ENCODE measurements around the gene SLC7A1. TPM values are rescaled to one million over a fixed set of nuclear protein-coding genes. Genes with fewer than 3 reads are reported as not detected.

SLC7A1 gene
- polyA plus RNA-seq, 10 donors = 8.1 to 16.6 (median 9.7) TPM

GRCh38 chr13:29532821-29533220 lies 62.7 kb downstream of the SLC7A1 start:
- peak in 1 of 3 donors; percentile 43 for DNase-seq

DNA sequence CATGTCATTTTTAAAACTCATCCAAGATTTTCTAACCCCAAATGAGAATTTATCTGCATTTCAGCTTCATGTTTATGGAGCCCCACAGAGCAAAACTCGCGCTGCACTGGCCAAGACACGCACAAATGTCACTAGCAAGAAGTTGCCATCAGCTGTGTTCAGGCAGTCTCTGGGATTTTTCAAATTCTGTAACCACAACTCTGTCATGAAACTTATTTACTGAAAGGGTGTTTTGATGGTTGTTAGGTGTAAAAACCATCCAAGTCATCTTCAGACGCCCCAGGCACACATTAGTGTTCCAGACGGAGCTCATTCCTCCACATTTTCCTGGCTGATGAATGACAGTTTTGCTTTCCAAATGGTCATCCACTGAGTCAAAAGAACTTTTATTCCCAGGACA lies 63.4 kb downstream of the SLC7A1 start:
- peak; percentile 53 to 87 (median 80) for DNase-seq

DNA sequence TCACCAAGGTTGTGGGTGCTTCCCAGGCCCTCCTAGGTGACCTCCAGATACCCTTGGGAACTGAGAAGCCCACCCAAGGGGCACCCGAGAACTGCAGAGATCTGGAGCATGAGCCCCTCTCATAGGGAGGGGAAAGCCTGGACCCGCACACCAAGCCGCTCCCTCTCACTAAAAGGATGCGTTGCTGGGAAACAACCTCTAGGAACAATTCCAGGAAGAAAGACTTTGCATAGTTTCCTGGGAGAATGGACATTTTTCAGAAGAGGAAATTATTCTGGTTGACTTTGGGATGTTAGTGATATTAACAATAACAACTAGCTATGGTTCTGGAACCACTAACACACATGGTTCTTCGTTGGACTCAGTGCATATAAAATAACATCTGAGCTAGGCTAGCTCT lies 64.6 kb downstream of the SLC7A1 start:
- peak in 2 of 3 donors; percentile 59 to 60 for DNase-seq

GRCh38 chr13:29529754-29530153 lies 65.7 kb downstream of the SLC7A1 start:
- DNase-seq = no peak

- no peak for DNase-seq
Measured at GRCh38 chr13:29527916-29528315, 67.6 kb downstream of the SLC7A1 start.

GRCh38 chr13:29527511-29527910 lies 68.0 kb downstream of the SLC7A1 start:
- DNase-seq = no peak

GRCh38 chr13:29526741-29527140 lies 68.7 kb downstream of the SLC7A1 start:
- no peak for DNase-seq

GRCh38 chr13:29525757-29526156 lies 69.7 kb downstream of the SLC7A1 start:
- DNase-seq = no peak

DNA sequence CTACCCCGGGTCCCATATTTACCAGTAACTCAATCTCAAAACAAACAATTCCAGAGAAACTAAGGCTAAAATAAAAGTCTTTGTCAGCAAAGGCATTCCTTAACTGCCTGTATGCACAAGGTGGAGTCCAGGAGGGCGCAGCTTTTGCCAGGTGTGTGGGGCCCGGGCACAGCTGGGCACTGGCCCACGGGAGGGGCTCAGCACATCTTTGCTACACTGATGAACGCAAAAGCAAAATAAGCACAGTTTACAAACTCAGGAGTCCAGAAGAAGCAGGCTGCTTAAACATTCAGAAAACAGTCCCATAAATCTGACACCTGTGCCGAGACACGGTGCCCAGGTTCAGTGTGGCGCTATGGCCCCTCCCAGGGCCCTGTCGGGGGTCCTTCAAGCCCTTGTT lies 70.8 kb downstream of the SLC7A1 start:
- no peak for DNase-seq

DNA sequence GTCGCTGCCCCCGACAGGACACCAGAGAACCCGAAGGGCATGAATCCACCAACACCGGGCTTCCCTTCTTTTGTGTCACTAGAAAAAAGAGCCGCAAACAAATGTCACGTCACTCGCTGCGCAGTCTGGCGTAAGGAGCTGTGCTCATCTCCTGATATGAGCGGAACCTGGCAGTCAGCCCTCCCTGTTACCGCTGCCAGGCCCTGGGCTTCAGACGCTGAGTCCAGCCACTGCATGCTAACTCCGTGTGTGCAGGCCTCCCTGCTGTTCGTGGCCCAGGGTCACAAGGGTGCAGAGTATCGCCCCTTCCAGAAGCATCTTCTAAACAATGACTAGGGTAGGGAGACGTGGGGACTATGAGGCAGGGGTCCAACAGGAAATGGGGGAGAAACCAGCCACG lies 71.3 kb downstream of the SLC7A1 start:
- DNase-seq = no peak

- peak; percentile 51 to 72 (median 55) for DNase-seq
Measured at GRCh38 chr13:29523199-29523961, 72.1 kb downstream of the SLC7A1 start.

GRCh38 chr13:29522044-29522685 lies 73.3 kb downstream of the SLC7A1 start:
- DNase-seq = peak in 1 of 3 donors; percentile 93

- no peak for DNase-seq
Measured at GRCh38 chr13:29521336-29521735, 74.2 kb downstream of the SLC7A1 start.

- peak in 2 of 3 donors; percentile 67 to 80 for DNase-seq
Measured at GRCh38 chr13:29520671-29521070, 74.8 kb downstream of the SLC7A1 start.

DNA sequence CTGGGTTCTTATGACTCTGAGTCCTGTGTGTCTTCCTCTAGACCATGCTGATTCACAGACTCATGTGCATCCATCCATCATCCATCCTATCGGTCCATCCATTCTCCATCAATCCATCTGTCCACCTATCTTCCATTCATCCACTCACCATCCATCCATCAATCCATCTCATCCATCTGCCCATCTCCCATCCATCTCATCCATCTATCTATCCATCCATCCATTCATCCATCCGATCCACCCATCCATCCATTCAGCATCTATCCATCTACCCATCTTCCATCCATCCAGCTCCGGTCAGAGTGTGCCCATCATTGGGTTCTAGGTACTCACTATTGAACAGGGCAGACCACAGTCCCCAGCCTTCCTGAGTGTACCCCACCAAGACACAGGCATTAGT lies 75.6 kb downstream of the SLC7A1 start:
- no peak for DNase-seq

- no peak for DNase-seq
Measured at GRCh38 chr13:29516880-29517279, 78.6 kb downstream of the SLC7A1 start.

DNA sequence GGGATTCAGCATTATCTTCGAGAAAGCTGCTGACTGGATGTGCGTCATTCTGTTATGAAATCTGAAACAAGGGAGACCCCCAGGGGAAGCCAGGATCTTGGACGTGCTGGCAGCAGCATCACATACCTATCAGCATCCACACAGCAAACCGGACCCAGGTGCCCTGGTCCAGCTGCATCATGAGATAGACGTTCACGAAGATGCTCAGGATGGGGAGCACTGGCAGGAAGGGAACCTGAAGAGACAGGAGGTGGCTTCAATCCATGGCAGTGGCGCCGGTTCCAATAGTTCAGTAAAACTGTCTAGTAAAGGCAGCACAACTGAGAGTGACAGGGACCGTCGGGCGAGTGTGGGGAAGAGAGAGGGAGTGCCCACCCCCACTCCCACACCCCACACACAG lies 79.5 kb downstream of the SLC7A1 start:
- DNase-seq = no peak

- DNase-seq = no peak
Measured at GRCh38 chr13:29515372-29515771, 80.1 kb downstream of the SLC7A1 start.

DNA sequence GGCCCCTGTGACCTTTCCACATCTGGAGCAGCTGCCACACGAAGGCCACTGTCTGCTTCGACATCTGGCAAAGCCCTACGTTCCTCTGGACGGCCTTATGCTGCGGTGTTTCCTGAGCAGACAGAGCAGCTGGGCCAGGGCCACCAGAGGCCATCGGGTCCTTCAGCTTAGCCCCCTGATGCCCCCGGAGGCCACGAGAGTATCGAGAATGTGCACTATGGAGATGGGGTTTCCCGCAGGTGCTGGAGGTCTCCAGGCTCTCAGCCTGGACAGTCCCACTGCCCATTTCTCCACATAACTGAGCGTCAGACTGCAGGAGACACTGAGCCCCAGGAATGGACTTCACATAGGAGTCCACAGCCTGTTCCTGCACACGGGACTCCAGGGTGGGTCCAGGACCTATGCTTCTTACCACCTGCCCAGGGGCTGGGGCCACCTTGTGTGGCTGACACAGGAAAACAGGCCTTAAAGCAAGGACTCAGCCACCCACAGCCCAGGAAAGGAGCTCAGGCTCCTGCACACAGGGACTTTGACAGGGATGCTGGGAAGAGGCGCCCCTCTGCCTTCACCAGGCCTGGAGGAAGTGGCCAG lies 80.7 kb downstream of the SLC7A1 start:
- no peak for DNase-seq

DNA sequence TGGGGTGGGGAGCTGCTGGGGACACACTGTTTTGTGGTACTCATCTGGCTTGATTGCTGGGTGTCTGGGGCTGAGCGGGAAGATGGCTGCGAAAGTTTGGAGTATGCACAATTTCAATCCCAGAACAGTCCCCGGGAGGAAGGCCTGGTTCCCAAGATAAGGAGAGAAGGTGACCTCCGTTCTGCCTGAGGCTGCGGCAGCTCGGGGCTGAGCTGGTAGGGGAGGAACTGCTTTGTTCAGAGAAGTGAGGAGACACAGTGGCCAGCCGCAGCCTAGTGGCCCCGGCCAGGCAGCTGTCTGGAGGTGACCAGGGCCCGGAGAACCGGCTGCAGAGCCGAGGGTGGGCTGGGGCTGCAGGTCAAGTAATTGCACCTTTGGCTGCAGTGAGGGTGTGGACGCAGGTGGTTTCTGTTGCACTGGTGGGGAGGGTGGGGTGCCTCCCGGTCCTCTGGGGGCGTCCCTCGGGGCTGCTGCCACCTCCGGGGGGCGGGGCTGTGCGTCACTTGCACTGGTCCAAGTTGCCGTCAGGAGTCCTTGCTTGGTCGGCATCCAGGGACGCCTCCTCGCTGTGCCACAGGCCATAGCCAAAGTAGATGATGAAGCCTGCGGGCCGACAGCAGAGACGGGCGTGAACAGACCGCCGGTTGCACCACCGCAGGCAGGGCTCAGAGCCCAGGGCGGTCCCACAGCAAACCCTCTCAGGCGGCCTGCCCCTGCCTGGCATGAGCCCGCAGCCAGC lies 81.3 kb downstream of the SLC7A1 start:
- no peak for DNase-seq

- DNase-seq = no peak
Measured at GRCh38 chr13:29513002-29513980, 82.2 kb downstream of the SLC7A1 start.

Data from muscle of back (tissue), 11 donors.